ENCODE results near the gene PHLPP1. TPM values are rescaled to one million over a fixed set of nuclear protein-coding genes. Genes with fewer than 3 reads are reported as not detected.

Gene PHLPP1
- total RNA-seq, 2 donors from 2014 or later: 8.1 to 11.6 TPM

- DNase-seq (ENCODE audit: low spot score) (no peak), ATAC-seq (ENCODE audit: insufficient number of reproducible peaks, low FRiP score, low read depth) (no peak)
- Histone ChIP-seq H3K36me3 (peaks cover 5% of the 10 kb centered on the region), H3K27me3 (replicated peaks; ENCODE audit: insufficient read depth) (no peaks in the 10 kb centered on the region), H3K27ac (no peak overlapping the region), H3K4me1 (ENCODE audit: control insufficient read depth in 1 of 2, low read depth in 2 of 2) (peaks cover 0 to 6% of the 10 kb centered on the region in 2 donors), H3K4me3 (no peak overlapping the region), H3K9me3 (no peaks in the 10 kb centered on the region)
- TF ChIP-seq CTCF (IDR thresholded peaks at IDR 0.05): no peak
Measured at GRCh38 chr18:62981566-62981965, 266.2 kb downstream of the PHLPP1 start.

- peak overlapping the region; percentile 71 for H3K4me3 ChIP-seq
- H3K36me3 ChIP-seq: peaks cover 5% of the 10 kb centered on the region
- no peaks in the 10 kb centered on the region for H3K27me3 ChIP-seq (replicated peaks; ENCODE audit: insufficient read depth)
- H3K27ac ChIP-seq: no peak overlapping the region
- ATAC-seq (ENCODE audit: insufficient number of reproducible peaks, low FRiP score, low read depth): peak; percentile 51
- H3K4me1 ChIP-seq (ENCODE audit: control insufficient read depth in 1 of 2, low read depth in 2 of 2): peaks cover 0 to 6% of the 10 kb centered on the region in 2 donors
- TF ChIP-seq CTCF (IDR thresholded peaks at IDR 0.05): peak; percentile 75
- H3K9me3 ChIP-seq: no peaks in the 10 kb centered on the region
- no peak for DNase-seq (ENCODE audit: low spot score)
Measured at GRCh38 chr18:62982600-62983251, 267.4 kb downstream of the PHLPP1 start.

GRCh38 chr18:62984656-62985315 is 269.4 kb downstream of the PHLPP1 start:
- Histone ChIP-seq H3K36me3 (no peaks in the 10 kb centered on the region), H3K4me1 (ENCODE audit: control insufficient read depth in 1 of 2, low read depth in 2 of 2) (peaks cover 0 to 6% of the 10 kb centered on the region in 2 donors), H3K27me3 (replicated peaks; ENCODE audit: insufficient read depth) (no peaks in the 10 kb centered on the region), H3K4me3 (no peak overlapping the region), H3K9me3 (no peaks in the 10 kb centered on the region), H3K27ac (no peak overlapping the region)
- DNase-seq (ENCODE audit: low spot score) (no peak), ATAC-seq (ENCODE audit: insufficient number of reproducible peaks, low FRiP score, low read depth) (no peak)
- no peak for TF ChIP-seq CTCF (IDR thresholded peaks at IDR 0.05)

GRCh38 chr18:62986490-62986889 is 271.1 kb downstream of the PHLPP1 start:
- no peak for TF ChIP-seq CTCF (IDR thresholded peaks at IDR 0.05)
- ATAC-seq (ENCODE audit: insufficient number of reproducible peaks, low FRiP score, low read depth): no peak
- Histone ChIP-seq H3K27me3 (replicated peaks; ENCODE audit: insufficient read depth) (no peaks in the 10 kb centered on the region), H3K9me3 (no peaks in the 10 kb centered on the region), H3K27ac (no peak overlapping the region), H3K4me3 (no peak overlapping the region), H3K36me3 (no peaks in the 10 kb centered on the region), H3K4me1 (ENCODE audit: control insufficient read depth in 1 of 2, low read depth in 2 of 2) (peaks cover 0 to 6% of the 10 kb centered on the region in 2 donors)
- DNase-seq (ENCODE audit: low spot score): no peak

GRCh38 chr18:62987055-62987830 is 271.9 kb downstream of the PHLPP1 start:
- no peak for DNase-seq (ENCODE audit: low spot score)
- TF ChIP-seq CTCF (IDR thresholded peaks at IDR 0.05): no peak
- H3K9me3 ChIP-seq: no peaks in the 10 kb centered on the region
- ATAC-seq (ENCODE audit: insufficient number of reproducible peaks, low FRiP score, low read depth): no peak
- H3K4me1 ChIP-seq (ENCODE audit: control insufficient read depth in 1 of 2, low read depth in 2 of 2): peaks cover 0 to 4% of the 10 kb centered on the region in 2 donors
- no peak overlapping the region for H3K4me3 ChIP-seq
- H3K27me3 ChIP-seq (replicated peaks; ENCODE audit: insufficient read depth): no peaks in the 10 kb centered on the region
- no peak overlapping the region for H3K27ac ChIP-seq
- H3K36me3 ChIP-seq: no peaks in the 10 kb centered on the region

Measured in thoracic aorta (tissue), 2 donors.